Measurements from ENCODE around the gene MRAS.

Gene MRAS

GRCh38 chr3:138378331-138378730, 30.0 kb downstream of the MRAS start:
- Histone ChIP-seq H3K36me3 (ENCODE audit: control insufficient read depth in 1 of 2, insufficient read depth in 2 of 2, low read depth in 1 of 2, low read length in 2 of 2) (peaks cover 17 to 34% of the 10 kb centered on the region in 2 experiments), H4K8ac (ENCODE audit: low read length) (no peak overlapping the region), H3K9me3 (ENCODE audit: control insufficient read depth, low read length) (no peaks in the 10 kb centered on the region), H3K4me3 (ENCODE audit: insufficient read depth in 1 of 2, low read depth in 1 of 2, low read length in 2 of 2) (no peak overlapping the region), H2AFZ (ENCODE audit: low read depth, low read length) (no peak overlapping the region), H4K91ac (ENCODE audit: low read length) (no peak overlapping the region), H2BK5ac (ENCODE audit: low read depth, low read length, poor library complexity, severe bottlenecking) (no peak overlapping the region), H2BK12ac (ENCODE audit: low read length in 2 of 2) (no peak overlapping the region), H3K9ac (ENCODE audit: low read length) (no peak overlapping the region), H3K4ac (ENCODE audit: low read depth in 1 of 2, low read length in 2 of 2) (no peak overlapping the region), H3K4me1 (ENCODE audit: control insufficient read depth, insufficient read depth, low read depth, low read length) (peaks cover 9% of the 10 kb centered on the region), H3K27me3 (ENCODE audit: control insufficient read depth in 1 of 2, insufficient read depth in 1 of 2, low read length in 2 of 2) (no peaks in the 10 kb centered on the region), H3K27ac (ENCODE audit: low read length, poor library complexity, severe bottlenecking) (no peak overlapping the region), H3K4me2 (ENCODE audit: low read length, poor library complexity, severe bottlenecking) (no peak overlapping the region), H2BK15ac (ENCODE audit: low read depth, poor library complexity, severe bottlenecking) (no peak overlapping the region), H3K23ac (ENCODE audit: low read length in 2 of 2) (no peak overlapping the region), H2AK5ac (ENCODE audit: low read length, severe bottlenecking) (no peak overlapping the region), H2BK120ac (ENCODE audit: low read depth, low read length) (no peak overlapping the region), H3K79me1 (replicated peaks; ENCODE audit: low read length, poor library complexity, severe bottlenecking) (peaks cover 15% of the 10 kb centered on the region), H3K18ac (ENCODE audit: low read depth in 1 of 2, low read length in 2 of 2) (no peak overlapping the region), H3K14ac (ENCODE audit: low read length in 2 of 2) (no peak overlapping the region)
- WGBS: 99% methylated on average over 4 of the region's 5 CpGs
- no peak for DNase-seq

DNA sequence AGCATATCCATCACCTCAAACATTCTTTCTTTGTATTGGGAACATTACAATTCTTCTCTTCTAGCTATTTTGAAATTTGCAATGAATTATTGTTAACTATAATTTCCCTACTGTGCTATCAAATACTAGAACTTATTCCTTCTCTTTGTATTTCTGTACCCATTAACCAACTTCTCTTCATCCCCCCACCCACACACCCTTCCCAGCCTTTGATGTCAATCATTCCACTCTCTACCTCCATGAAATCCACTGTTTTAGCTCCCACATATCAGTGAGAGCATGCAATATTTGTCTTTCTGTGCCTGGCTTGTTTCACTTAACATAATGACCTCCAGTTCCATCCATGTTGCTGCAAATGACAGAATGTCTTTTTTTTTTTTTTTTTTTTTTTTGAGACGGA, 30.6 kb downstream of the MRAS start:
- Histone ChIP-seq H3K4me2 (ENCODE audit: low read length, poor library complexity, severe bottlenecking) (no peak overlapping the region), H3K14ac (ENCODE audit: low read length in 2 of 2) (no peak overlapping the region), H3K4me3 (ENCODE audit: insufficient read depth in 1 of 2, low read depth in 1 of 2, low read length in 2 of 2) (no peak overlapping the region), H4K91ac (ENCODE audit: low read length) (no peak overlapping the region), H3K18ac (ENCODE audit: low read depth in 1 of 2, low read length in 2 of 2) (no peak overlapping the region), H2BK12ac (ENCODE audit: low read length in 2 of 2) (no peak overlapping the region), H3K4me1 (ENCODE audit: control insufficient read depth, insufficient read depth, low read depth, low read length) (peaks cover 9% of the 10 kb centered on the region), H2AFZ (ENCODE audit: low read depth, low read length) (no peak overlapping the region), H3K23ac (ENCODE audit: low read length in 2 of 2) (no peak overlapping the region), H2BK5ac (ENCODE audit: low read depth, low read length, poor library complexity, severe bottlenecking) (no peak overlapping the region), H3K9ac (ENCODE audit: low read length) (no peak overlapping the region), H2BK120ac (ENCODE audit: low read depth, low read length) (no peak overlapping the region), H3K36me3 (ENCODE audit: control insufficient read depth in 1 of 2, insufficient read depth in 2 of 2, low read depth in 1 of 2, low read length in 2 of 2) (peaks cover 14 to 32% of the 10 kb centered on the region in 2 experiments), H2BK15ac (ENCODE audit: low read depth, poor library complexity, severe bottlenecking) (no peak overlapping the region), H3K79me1 (replicated peaks; ENCODE audit: low read length, poor library complexity, severe bottlenecking) (peaks cover 22% of the 10 kb centered on the region), H3K27me3 (ENCODE audit: control insufficient read depth in 1 of 2, insufficient read depth in 1 of 2, low read length in 2 of 2) (no peaks in the 10 kb centered on the region), H3K27ac (ENCODE audit: low read length, poor library complexity, severe bottlenecking) (no peak overlapping the region), H3K4ac (ENCODE audit: low read depth in 1 of 2, low read length in 2 of 2) (no peak overlapping the region), H4K8ac (ENCODE audit: low read length) (no peak overlapping the region), H2AK5ac (ENCODE audit: low read length, severe bottlenecking) (no peak overlapping the region), H3K9me3 (ENCODE audit: control insufficient read depth, low read length) (no peaks in the 10 kb centered on the region)
- no peak for DNase-seq
- no CpG with 5 or more reads among the region's 1 CpG for WGBS

DNA sequence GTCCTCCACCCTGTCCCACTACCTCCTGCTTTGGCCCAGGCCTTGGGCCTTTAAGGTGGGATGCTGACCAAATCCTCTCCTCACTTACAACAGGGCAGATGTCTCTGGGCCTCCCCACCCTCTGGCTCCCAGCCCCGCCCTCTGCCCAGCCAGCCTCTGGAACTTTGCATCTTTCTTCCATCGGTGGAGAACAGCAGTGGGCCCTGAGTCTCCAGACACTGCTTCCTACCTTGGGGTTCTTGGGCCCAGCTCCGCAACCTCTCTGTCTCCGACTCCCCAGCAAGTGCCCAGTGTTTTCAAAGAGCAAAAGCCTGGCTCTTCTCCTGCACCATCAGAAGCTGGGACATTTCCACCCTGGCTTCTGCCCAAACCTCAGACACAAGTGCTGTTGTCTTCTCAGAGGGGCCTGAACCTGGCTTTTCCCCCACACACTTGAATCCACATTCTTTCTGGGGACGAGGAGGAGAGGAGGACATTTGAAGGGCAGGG, 33.1 kb downstream of the MRAS start:
- Histone ChIP-seq H3K4ac (ENCODE audit: low read depth in 1 of 2, low read length in 2 of 2) (no peak overlapping the region), H3K9ac (ENCODE audit: low read length) (peak overlapping the region; percentile 51), H3K4me1 (ENCODE audit: control insufficient read depth, insufficient read depth, low read depth, low read length) (peaks cover 9% of the 10 kb centered on the region), H3K27ac (ENCODE audit: low read length, poor library complexity, severe bottlenecking) (no peak overlapping the region), H2BK120ac (ENCODE audit: low read depth, low read length) (no peak overlapping the region), H3K4me2 (ENCODE audit: low read length, poor library complexity, severe bottlenecking) (no peak overlapping the region), H2BK5ac (ENCODE audit: low read depth, low read length, poor library complexity, severe bottlenecking) (no peak overlapping the region), H3K27me3 (ENCODE audit: control insufficient read depth in 1 of 2, insufficient read depth in 1 of 2, low read length in 2 of 2) (no peaks in the 10 kb centered on the region), H2BK15ac (ENCODE audit: low read depth, poor library complexity, severe bottlenecking) (no peak overlapping the region), H4K8ac (ENCODE audit: low read length) (no peak overlapping the region), H3K23ac (ENCODE audit: low read length in 2 of 2) (no peak overlapping the region), H3K36me3 (ENCODE audit: control insufficient read depth in 1 of 2, insufficient read depth in 2 of 2, low read depth in 1 of 2, low read length in 2 of 2) (peaks cover 16 to 17% of the 10 kb centered on the region in 2 experiments), H2BK12ac (ENCODE audit: low read length in 2 of 2) (no peak overlapping the region), H3K9me3 (ENCODE audit: control insufficient read depth, low read length) (no peaks in the 10 kb centered on the region), H4K91ac (ENCODE audit: low read length) (no peak overlapping the region), H2AFZ (ENCODE audit: low read depth, low read length) (no peak overlapping the region), H3K18ac (ENCODE audit: low read depth in 1 of 2, low read length in 2 of 2) (no peak overlapping the region), H3K4me3 (ENCODE audit: insufficient read depth in 1 of 2, low read depth in 1 of 2, low read length in 2 of 2) (no peak overlapping the region), H3K79me1 (replicated peaks; ENCODE audit: low read length, poor library complexity, severe bottlenecking) (peaks cover 30% of the 10 kb centered on the region), H2AK5ac (ENCODE audit: low read length, severe bottlenecking) (no peak overlapping the region), H3K14ac (ENCODE audit: low read length in 2 of 2) (no peak overlapping the region)
- peak; percentile 37 for DNase-seq
- 84% methylated on average over 5 of the region's 5 CpGs for WGBS

GRCh38 chr3:138381950-138382715, 33.8 kb downstream of the MRAS start:
- Histone ChIP-seq H2BK12ac (ENCODE audit: low read length in 2 of 2) (peak overlapping the region in 1 of 2 experiments; percentile 7), H3K4me2 (ENCODE audit: low read length, poor library complexity, severe bottlenecking) (no peak overlapping the region), H3K36me3 (ENCODE audit: control insufficient read depth in 1 of 2, insufficient read depth in 2 of 2, low read depth in 1 of 2, low read length in 2 of 2) (peaks cover 16 to 17% of the 10 kb centered on the region in 2 experiments), H2AK5ac (ENCODE audit: low read length, severe bottlenecking) (no peak overlapping the region), H2BK5ac (ENCODE audit: low read depth, low read length, poor library complexity, severe bottlenecking) (no peak overlapping the region), H3K4ac (ENCODE audit: low read depth in 1 of 2, low read length in 2 of 2) (peak overlapping the region in 1 of 2 experiments; percentile 78), H3K9ac (ENCODE audit: low read length) (peak overlapping the region; percentile 51), H3K4me1 (ENCODE audit: control insufficient read depth, insufficient read depth, low read depth, low read length) (peaks cover 9% of the 10 kb centered on the region), H3K4me3 (ENCODE audit: insufficient read depth in 1 of 2, low read depth in 1 of 2, low read length in 2 of 2) (no peak overlapping the region), H3K79me1 (replicated peaks; ENCODE audit: low read length, poor library complexity, severe bottlenecking) (peaks cover 28% of the 10 kb centered on the region), H3K14ac (ENCODE audit: low read length in 2 of 2) (peak overlapping the region in 1 of 2 experiments; percentile 62), H3K9me3 (ENCODE audit: control insufficient read depth, low read length) (no peaks in the 10 kb centered on the region), H4K8ac (ENCODE audit: low read length) (peak overlapping the region; percentile 33), H2BK120ac (ENCODE audit: low read depth, low read length) (no peak overlapping the region), H3K18ac (ENCODE audit: low read depth in 1 of 2, low read length in 2 of 2) (peak overlapping the region in 1 of 2 experiments; percentile 55), H3K27me3 (ENCODE audit: control insufficient read depth in 1 of 2, insufficient read depth in 1 of 2, low read length in 2 of 2) (no peaks in the 10 kb centered on the region), H2BK15ac (ENCODE audit: low read depth, poor library complexity, severe bottlenecking) (no peak overlapping the region), H3K23ac (ENCODE audit: low read length in 2 of 2) (no peak overlapping the region), H3K27ac (ENCODE audit: low read length, poor library complexity, severe bottlenecking) (peak overlapping the region; percentile 3), H4K91ac (ENCODE audit: low read length) (no peak overlapping the region), H2AFZ (ENCODE audit: low read depth, low read length) (peak overlapping the region; percentile 21)
- DNase-seq: peak; percentile 68
- WGBS: 87% methylated on average over 3 of the region's 3 CpGs
